T-cell (primary cell): ENCODE measurements around the gene AMIGO3. TPM values are rescaled to one million over a fixed set of nuclear protein-coding genes. Genes with fewer than 3 reads are reported as not detected.

Experiments
- ATAC-seq, 4 experiments: fragments of 200-7000 bp in 3 of 4; fragments of 150-1000 bp in 1 of 4; cut with Tn5 transposase; replicated peaks in 1 of 4; 1 replicate in 3 of 4; 2 replicates in 1 of 4; pipeline ENCODE4 v1.10.0; 2021; ENCODE audit warnings: moderate library complexity in 3 of 4, mild to moderate bottlenecking in 2 of 4, moderate number of reproducible peaks in 1 of 4
- CTCF ChIA-PET, 2 donors: fragments of 300-600 bp; sonication (Branson Sonifier 250); formaldehyde crosslinking; loops; one replicate each; lab custom pipeline; 2022; ENCODE audit warnings: antibody characterized with exemption in 2 of 2; lab: Charles Lee
- POLR2A ChIA-PET, 2 donors: fragments of 300-600 bp; sonication (Branson Sonifier 250); formaldehyde crosslinking; loops; one replicate each; lab custom pipeline; 2022; ENCODE audit warnings: antibody characterized with exemption in 2 of 2; lab: Charles Lee
- DNase-seq, 35 experiments: peaks; one replicate each; pipeline versions ENCODE4 v3.0.0 to v3.0.0-alpha.2; 2013 to 2023
- H3K27ac ChIP-seq: one replicate; pipeline ENCODE4 v1.5.1; 2013; ENCODE audit warnings: low read length
- H3K27me3 ChIP-seq, 2 experiments: replicated peaks in 1 of 2; 1 replicate in 1 of 2; 2 replicates in 1 of 2; pipeline versions ENCODE4 v1.6.1 to v1.7.0; 2013; ENCODE audit warnings: low read length in 1 of 2, mixed read lengths in 1 of 2; ENCODE audit not compliant: control insufficient read depth in 2 of 2, insufficient read depth in 2 of 2; ENCODE audit errors: extremely low read depth in 1 of 2
- H3K36me3 ChIP-seq, 2 donors: 1 replicate in 1 of 2; 2 replicates in 1 of 2; pipeline versions ENCODE4 v1.6.1 to v1.7.0; 2013; ENCODE audit warnings: low read length in 1 of 2; ENCODE audit not compliant: control insufficient read depth in 2 of 2, insufficient read depth in 1 of 2; ENCODE audit errors: extremely low read depth in 1 of 2
- H3K4me1 ChIP-seq, 2 experiments: 1 replicate in 1 of 2; 2 replicates in 1 of 2; pipeline versions ENCODE4 v1.6.1 to v1.7.0; 2013; ENCODE audit warnings: low read length in 2 of 2, mixed read lengths in 1 of 2; ENCODE audit not compliant: insufficient read depth in 2 of 2, control insufficient read depth in 1 of 2; ENCODE audit errors: extremely low read depth in 1 of 2
- H3K4me3 ChIP-seq, 2 donors: 1 replicate in 1 of 2; 2 replicates in 1 of 2; pipeline versions ENCODE4 v1.5.1 to v1.7.0; 2013; ENCODE audit warnings: mild to moderate bottlenecking in 2 of 2, low read length in 1 of 2, moderate library complexity in 1 of 2; ENCODE audit not compliant: control insufficient read depth in 1 of 2; ENCODE audit errors: extremely low read depth in 1 of 2
- H3K9me3 ChIP-seq: 2 replicates; pipeline ENCODE4 v1.7.0; 2013
- H3K27ac Mint-ChIP-seq, 2 donors: one replicate each; pipeline ENCODE4 v1.8.0; 2020 to 2021; ENCODE audit warnings: mild to moderate bottlenecking in 2 of 2, mixed read lengths in 2 of 2
- H3K27me3 Mint-ChIP-seq, 2 donors: one replicate each; pipeline ENCODE4 v1.8.0; 2021 to 2022; ENCODE audit warnings: mixed read lengths in 2 of 2
- H3K36me3 Mint-ChIP-seq: one replicate; pipeline ENCODE4 v1.8.0; 2021; ENCODE audit warnings: mixed read lengths
- H3K4me1 Mint-ChIP-seq, 3 donors: one replicate each; pipeline ENCODE4 v1.8.0; 2020 to 2022; ENCODE audit warnings: mixed read lengths in 3 of 3, mild to moderate bottlenecking in 1 of 3
- H3K4me3 Mint-ChIP-seq, 3 donors: one replicate each; pipeline ENCODE4 v1.8.0; 2020 to 2022; ENCODE audit warnings: mild to moderate bottlenecking in 3 of 3, mixed read lengths in 3 of 3, moderate library complexity in 3 of 3
- H3K9me3 Mint-ChIP-seq, 3 donors: one replicate each; pipeline ENCODE4 v1.8.0; 2020 to 2022; ENCODE audit warnings: mixed read lengths in 3 of 3
- WGBS: methylation state at CpG from one replicate; pipeline ENCODE4 v1.1.5; 2013; ENCODE audit warnings: missing lambda C conversion rate; ENCODE audit not compliant: insufficient coverage; 5-methylcytosine and 5-hydroxymethylcytosine counted together
- total RNA-seq, 35 experiments: library from RNA in 6 of 35; stranded (reverse) in 6 of 35; fragments of 120-200 nt in 1 of 35; gene quantifications; one replicate each; pipeline versions ENCODE4 v1.2.1 to v1.2.4 and lab custom pipeline; 2013 to 2026

Gene AMIGO3
- total RNA-seq, 5 donors from 2014 or later (not counting 1 experiment from before 2014, with no cell fraction given) = 0.20 to 1.4 (median 0.26) TPM; not detected in 2

DNA sequence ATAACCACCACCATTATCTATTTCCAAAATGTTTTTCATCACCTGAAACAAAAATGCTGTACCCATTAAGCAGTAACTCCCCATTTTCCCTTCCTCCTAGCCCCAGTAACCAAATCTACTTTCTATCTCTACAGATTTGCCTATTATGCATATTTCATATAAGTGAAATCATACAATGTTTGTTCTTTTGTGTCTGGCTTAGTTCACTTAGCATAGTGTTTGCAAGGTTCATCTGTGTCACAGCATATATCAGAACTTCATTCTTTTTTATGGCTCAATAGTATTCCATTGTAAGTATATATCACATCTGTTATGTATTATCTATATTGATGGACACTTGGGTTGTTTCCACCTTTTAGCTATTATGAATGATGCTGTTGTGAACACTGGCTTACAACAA lies 20.9 kb upstream of the AMIGO3 start:
- POLR2A ChIA-PET = no interaction called here

DNA sequence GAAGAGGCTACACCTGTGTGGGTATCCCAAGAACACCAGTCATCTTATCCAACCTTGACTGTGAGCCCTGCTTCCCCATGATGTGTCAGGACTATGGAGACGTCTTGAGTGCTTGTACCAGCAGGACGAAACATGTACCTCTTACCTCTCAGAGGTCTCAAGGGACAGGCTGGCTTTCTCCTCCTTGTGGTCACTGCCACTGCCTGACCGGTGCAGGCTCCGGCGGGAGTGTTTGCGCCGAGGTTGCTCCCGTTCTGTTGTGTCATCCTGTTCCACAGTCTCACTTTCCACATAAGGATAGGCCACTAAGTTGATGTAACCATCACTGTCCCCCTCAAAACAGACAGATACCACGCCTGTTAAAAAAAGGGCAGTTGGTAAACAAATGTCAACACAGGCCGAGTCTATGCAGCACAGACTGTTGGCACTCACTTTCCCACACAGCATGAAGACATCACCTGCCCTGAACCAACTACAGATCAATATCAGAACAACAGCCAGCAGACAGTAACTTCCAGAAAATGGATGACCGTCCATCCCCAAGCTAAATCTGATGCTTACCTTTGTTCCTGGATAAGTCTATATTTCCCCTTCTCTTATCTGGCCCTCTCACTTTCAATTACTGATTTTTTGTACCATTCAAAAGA lies 18.7 kb upstream of the AMIGO3 start:
- Mint-ChIP-seq H3K36me3 (peaks cover 26% of the 10 kb centered on the region), H3K4me1 (peaks cover 0 to 10% (median 3%) of the 10 kb centered on the region in 3 donors), H3K27me3 (no peaks in the 10 kb centered on the region), H3K9me3 (no peaks in the 10 kb centered on the region), H3K27ac (no peak overlapping the region), H3K4me3 (no peak overlapping the region)
- no peak for ATAC-seq
- no peaks in the 10 kb centered on the region for H3K4me1 ChIP-seq
- no peaks in the 10 kb centered on the region for H3K27me3 ChIP-seq
- ChIA-PET CTCF (no interaction called here), POLR2A (no interaction called here)
- H3K27ac ChIP-seq = no peak overlapping the region
- no peaks in the 10 kb centered on the region for H3K9me3 ChIP-seq
- H3K4me3 ChIP-seq = no peak overlapping the region
- no peak for DNase-seq
- 91% methylated on average over 5 of the region's 11 CpGs for WGBS
- H3K36me3 ChIP-seq = peaks cover 16 to 53% of the 10 kb centered on the region in 2 donors

More for the DNA sequence above, 20.9 kb upstream of the AMIGO3 start:
- Mint-ChIP-seq H3K9me3 (no peaks in the 10 kb centered on the region), H3K4me3 (no peak overlapping the region), H3K27me3 (no peaks in the 10 kb centered on the region), H3K4me1 (peaks cover 0 to 12% (median 6%) of the 10 kb centered on the region in 3 donors), H3K36me3 (peaks cover 28% of the 10 kb centered on the region), H3K27ac (no peak overlapping the region)
- Histone ChIP-seq H3K4me1 (no peaks in the 10 kb centered on the region), H3K27ac (no peak overlapping the region), H3K4me3 (no peak overlapping the region), H3K9me3 (no peaks in the 10 kb centered on the region), H3K36me3 (peaks cover 8 to 50% of the 10 kb centered on the region in 2 donors), H3K27me3 (no peaks in the 10 kb centered on the region)
- no peak for ATAC-seq
- CTCF ChIA-PET = interaction anchor here in 1 of 2 donors (0.6 kb wide), 1 partner anchor 28 kb away, joined by 4 read pairs; no protein-coding TSS in a partner anchor
- no peak for DNase-seq

DNA sequence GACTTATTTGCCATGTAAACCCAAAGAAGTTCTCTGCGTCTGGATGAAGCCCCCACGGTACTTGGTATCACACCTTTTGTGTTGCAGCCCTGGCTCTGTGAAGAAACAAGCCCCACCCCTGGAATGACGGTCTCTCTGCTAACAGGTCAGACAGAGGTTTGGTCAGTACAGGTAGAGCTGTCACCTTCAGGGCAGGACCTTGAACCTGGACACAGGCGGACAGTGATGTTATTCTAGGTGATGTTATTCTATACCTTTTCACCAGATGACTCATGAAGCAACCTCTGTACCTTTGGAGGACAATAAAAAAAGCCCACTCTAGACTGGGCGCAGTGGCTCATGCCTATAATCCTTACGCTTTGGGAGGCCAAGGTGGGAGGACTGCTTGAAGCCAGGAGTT lies 15.3 kb upstream of the AMIGO3 start:
- Mint-ChIP-seq H3K4me1 (peaks cover 0 to 8% (median 3%) of the 10 kb centered on the region in 3 donors), H3K36me3 (peaks cover 37% of the 10 kb centered on the region), H3K9me3 (no peaks in the 10 kb centered on the region), H3K27ac (no peak overlapping the region), H3K4me3 (no peak overlapping the region), H3K27me3 (no peaks in the 10 kb centered on the region)
- H3K27me3 ChIP-seq = no peaks in the 10 kb centered on the region
- DNase-seq (no peak), ATAC-seq (no peak)
- H3K36me3 ChIP-seq = peaks cover 24 to 59% of the 10 kb centered on the region in 2 donors
- no peak overlapping the region for H3K4me3 ChIP-seq
- ChIA-PET CTCF (no interaction called here), POLR2A (interaction anchor here in 1 of 2 donors (0.6 kb wide), 1 partner anchor 10 kb away, joined by 3 read pairs; no protein-coding TSS in a partner anchor)
- 98% methylated on average over 5 of the region's 6 CpGs for WGBS
- H3K4me1 ChIP-seq = no peaks in the 10 kb centered on the region
- H3K27ac ChIP-seq = no peak overlapping the region
- no peaks in the 10 kb centered on the region for H3K9me3 ChIP-seq

GRCh38 chr3:49733551-49733950 lies 14.1 kb upstream of the AMIGO3 start:
- WGBS = no CpG with 5 or more reads among the region's 1 CpG
- no peak for ATAC-seq

DNA sequence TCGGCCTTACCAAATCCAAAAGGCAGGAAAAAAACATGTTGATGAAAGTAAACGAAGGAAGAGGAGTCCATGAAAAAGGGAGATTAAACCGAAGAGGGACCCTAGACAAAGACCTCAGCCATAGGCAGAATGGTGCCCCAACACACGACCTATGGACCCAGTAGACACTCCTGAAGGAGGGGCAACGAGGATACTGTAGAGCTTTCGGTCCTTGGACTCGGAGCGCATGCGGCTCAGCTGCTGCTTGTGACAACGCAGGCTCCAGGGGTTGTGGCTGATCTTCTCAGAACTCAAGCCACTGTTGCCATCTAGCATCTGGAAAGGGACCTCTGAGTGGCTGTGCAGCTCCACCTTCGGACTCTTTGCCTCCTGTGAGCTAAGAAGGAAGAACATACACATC lies 13.1 kb upstream of the AMIGO3 start:
- no peak for ATAC-seq
- no peak for DNase-seq
- H3K4me1 Mint-ChIP-seq = no peaks in the 10 kb centered on the region
- ChIA-PET POLR2A (no interaction called here), CTCF (no interaction called here)
- Histone ChIP-seq H3K27ac (no peak overlapping the region), H3K4me3 (no peak overlapping the region), H3K27me3 (no peaks in the 10 kb centered on the region), H3K4me1 (no peaks in the 10 kb centered on the region), H3K36me3 (peaks cover 26 to 51% of the 10 kb centered on the region in 2 donors), H3K9me3 (no peaks in the 10 kb centered on the region)
- no peaks in the 10 kb centered on the region for H3K27me3 Mint-ChIP-seq
- no peak overlapping the region for H3K4me3 Mint-ChIP-seq
- no peak overlapping the region for H3K27ac Mint-ChIP-seq
- no peaks in the 10 kb centered on the region for H3K9me3 Mint-ChIP-seq
- peaks cover 34% of the 10 kb centered on the region for H3K36me3 Mint-ChIP-seq
- 91% methylated on average over 9 of the region's 11 CpGs for WGBS

More at GRCh38 chr3:49733551-49733950, 14.1 kb upstream of the AMIGO3 start:
- Mint-ChIP-seq H3K9me3 (no peaks in the 10 kb centered on the region), H3K4me3 (no peak overlapping the region), H3K36me3 (peaks cover 35% of the 10 kb centered on the region), H3K27me3 (no peaks in the 10 kb centered on the region), H3K27ac (no peak overlapping the region), H3K4me1 (peaks cover 0 to 4% (median under 1%) of the 10 kb centered on the region in 3 donors)
- ChIA-PET CTCF (no interaction called here), POLR2A (interaction anchor here in 1 of 2 donors (0.6 kb wide), 1 partner anchor 9 kb away, joined by 7 read pairs; no protein-coding TSS in a partner anchor)
- DNase-seq = no peak
- H3K27ac ChIP-seq = no peak overlapping the region
- no peaks in the 10 kb centered on the region for H3K27me3 ChIP-seq
- H3K36me3 ChIP-seq = peaks cover 24 to 57% of the 10 kb centered on the region in 2 donors
- no peak overlapping the region for H3K4me3 ChIP-seq
- H3K4me1 ChIP-seq = no peaks in the 10 kb centered on the region
- no peaks in the 10 kb centered on the region for H3K9me3 ChIP-seq

DNA sequence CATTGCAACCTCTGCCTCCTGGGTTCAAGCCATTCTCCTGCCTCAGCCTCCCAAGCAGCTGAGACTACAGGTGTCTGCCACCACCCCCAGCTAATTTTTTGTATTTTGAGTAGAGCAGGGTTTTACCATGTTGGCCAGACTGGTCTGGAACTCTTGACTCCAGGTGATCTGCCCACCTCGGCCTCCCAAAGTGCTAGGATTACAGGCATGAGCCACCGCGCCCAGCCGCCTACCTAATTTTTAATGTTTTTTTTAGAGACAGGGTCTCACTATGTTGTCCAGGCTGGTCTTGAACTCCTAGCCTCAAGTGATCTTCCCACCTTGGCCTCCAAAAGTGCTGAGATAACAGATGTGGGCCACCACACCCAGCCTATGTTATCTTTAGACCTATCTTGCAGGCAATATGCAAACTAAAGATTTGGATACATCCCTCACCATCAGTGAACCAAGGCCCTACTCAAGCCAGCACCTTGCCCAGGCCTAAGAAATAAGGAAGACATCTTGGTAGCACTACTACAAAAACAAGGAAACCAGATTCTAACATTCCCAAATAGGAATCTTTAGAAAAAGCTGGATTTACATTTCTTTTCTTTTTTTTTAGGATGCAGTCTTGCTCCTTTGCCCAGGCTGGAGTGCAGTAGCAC lies 10.6 kb upstream of the AMIGO3 start:
- no peaks in the 10 kb centered on the region for H3K27me3 ChIP-seq
- no peak overlapping the region for H3K4me3 Mint-ChIP-seq
- no peak overlapping the region for H3K27ac Mint-ChIP-seq
- peaks cover 18 to 46% of the 10 kb centered on the region in 2 donors for H3K36me3 ChIP-seq
- ChIA-PET CTCF (interaction anchor here in 1 of 2 donors (0.6 to 1.1 kb wide), 2 partner anchors 14 kb away, joined by 3 to 4 read pairs; no protein-coding TSS in a partner anchor), POLR2A (no interaction called here)
- no peaks in the 10 kb centered on the region for H3K4me1 ChIP-seq
- H3K4me3 ChIP-seq = no peak overlapping the region
- ATAC-seq (no peak), DNase-seq (no peak)
- no peaks in the 10 kb centered on the region for H3K27me3 Mint-ChIP-seq
- H3K9me3 ChIP-seq = no peaks in the 10 kb centered on the region
- no peaks in the 10 kb centered on the region for H3K4me1 Mint-ChIP-seq
- H3K36me3 Mint-ChIP-seq = peaks cover 28% of the 10 kb centered on the region
- WGBS = 88% methylated on average over 1 of the region's 4 CpGs
- no peaks in the 10 kb centered on the region for H3K9me3 Mint-ChIP-seq
- no peak overlapping the region for H3K27ac ChIP-seq
